HepG2 (cell line): ENCODE measurements around the gene MARF1. TPM values are rescaled to one million over a fixed set of nuclear protein-coding genes. Genes with fewer than 3 reads are reported as not detected.

ENCODE experiments used
- CBX5 ChIP-seq: sonication (generic); formaldehyde crosslinking; IDR thresholded peaks from 2 replicates; pipeline ENCODE4 v1.4.0; 2020; ENCODE audit warnings: missing genetic modification reagents, borderline replicate concordance
- REST ChIP-seq, 2 experiments: IDR thresholded peaks; 2 replicates each; pipeline ENCODE4 v1.6.1; 2011 to 2012; ENCODE audit warnings: low read length in 2 of 2, borderline replicate concordance in 1 of 2, low read depth in 1 of 2, mild to moderate bottlenecking in 1 of 2, moderate library complexity in 1 of 2
- SP1 ChIP-seq, 2 experiments: fragments of 450-650 bp in 1 of 2; sonication (generic) in 1 of 2; formaldehyde crosslinking in 1 of 2; IDR thresholded peaks; 2 replicates each; pipeline versions ENCODE4 v1.4.0 to v1.6.1; 2016 to 2020; ENCODE audit warnings: missing genetic modification reagents in 1 of 2
- WIZ ChIP-seq: sonication (generic); formaldehyde crosslinking; IDR thresholded peaks from 2 replicates; pipeline ENCODE4 v1.5.1; 2020; ENCODE audit warnings: mild to moderate bottlenecking, missing genetic modification reagents
- YY1 ChIP-seq: IDR thresholded peaks from 2 replicates; pipeline ENCODE4 v1.6.1; 2011; ENCODE audit warnings: low read length, low read depth, moderate library complexity, mild to moderate bottlenecking; ENCODE audit not compliant: insufficient read depth, insufficient replicate concordance
- ZNF235 ChIP-seq: sonication (generic); formaldehyde crosslinking; IDR thresholded peaks from 2 replicates; pipeline ENCODE4 v1.8.1; 2023; ENCODE audit warnings: mild to moderate bottlenecking, missing genetic modification reagents, borderline replicate concordance
- ZNF276 ChIP-seq: sonication (generic); formaldehyde crosslinking; IDR thresholded peaks from 2 replicates; pipeline ENCODE4 v1.4.0; 2020; ENCODE audit warnings: mild to moderate bottlenecking, low read depth, missing genetic modification reagents
- ZNF337 ChIP-seq: sonication (generic); formaldehyde crosslinking; IDR thresholded peaks from 2 replicates; pipeline ENCODE4 v1.5.1; 2020; ENCODE audit warnings: missing genetic modification reagents, low read depth, mild to moderate bottlenecking, borderline replicate concordance
- ZNF350 ChIP-seq: sonication (generic); formaldehyde crosslinking; IDR thresholded peaks from 2 replicates; pipeline ENCODE4 v1.4.0; 2020; ENCODE audit warnings: mild to moderate bottlenecking, low read depth, missing genetic modification reagents, borderline replicate concordance
- ZNF546 ChIP-seq: sonication (generic); formaldehyde crosslinking; conservative IDR thresholded peaks from 2 replicates; pipeline ENCODE4 v1.8.1; 2023; ENCODE audit warnings: mild to moderate bottlenecking, missing genetic modification reagents
- ZNF629 ChIP-seq: sonication (generic); formaldehyde crosslinking; conservative IDR thresholded peaks from 2 replicates; pipeline ENCODE4 v1.5.0; 2020; ENCODE audit warnings: missing genetic modification reagents
- polyA plus RNA-seq, 8 experiments: library from polyadenylated mRNA; depleted of rRNA in 3 of 8; stranded (reverse) in 7 of 8; unstranded in 1 of 8; fragments of >200 nt; fragmentation: Illumina TruSeq in 4 of 8; extraction: Trizol in 4 of 8; gene quantifications; 2 replicates each; pipeline versions ENCODE4 v1.2.1 to v1.2.3, GENCODE V29; 2011 to 2016; ENCODE audit warnings: low read depth in 4 of 8, missing spikeins in 1 of 8, mixed read lengths in 1 of 8; ENCODE audit not compliant: insufficient read depth in 1 of 8
- total RNA-seq, 5 experiments: library from RNA; depleted of rRNA; stranded (reverse); fragments of >200 nt; fragmentation: Illumina TruSeq; extraction: Trizol; gene quantifications; 2 replicates each; pipeline ENCODE4 v1.2.3, GENCODE V29; 2016; ENCODE audit warnings: low read depth in 1 of 5
- TF ChIP-seq, protein P1 (sequence below): sonication (generic); formaldehyde crosslinking; IDR thresholded peaks from 2 replicates; pipeline ENCODE4 v1.4.0; 2020; ENCODE audit warnings: missing genetic modification reagents, borderline replicate concordance
- TF ChIP-seq, protein P2 (sequence below): IDR thresholded peaks from 2 replicates; pipeline ENCODE4 v1.6.1; 2018; ENCODE audit warnings: missing genetic modification reagents, mild to moderate bottlenecking, missing compliant biosample characterization
- TF ChIP-seq, protein P3 (sequence below): sonication (generic); formaldehyde crosslinking; IDR thresholded peaks from 2 replicates; pipeline ENCODE4 v1.4.0; 2020; ENCODE audit warnings: mild to moderate bottlenecking, missing genetic modification reagents
- TF ChIP-seq, protein P4 (sequence below): sonication (generic); formaldehyde crosslinking; IDR thresholded peaks from 2 replicates; pipeline ENCODE4 v1.4.0; 2020; ENCODE audit warnings: missing genetic modification reagents

Gene MARF1
- total and polyA plus RNA-seq, 2 of the 13 experiments (the other 11 are each of a cell fraction or from before 2014, with no cell fraction given) = 8.7 to 20.7 TPM

DNA sequence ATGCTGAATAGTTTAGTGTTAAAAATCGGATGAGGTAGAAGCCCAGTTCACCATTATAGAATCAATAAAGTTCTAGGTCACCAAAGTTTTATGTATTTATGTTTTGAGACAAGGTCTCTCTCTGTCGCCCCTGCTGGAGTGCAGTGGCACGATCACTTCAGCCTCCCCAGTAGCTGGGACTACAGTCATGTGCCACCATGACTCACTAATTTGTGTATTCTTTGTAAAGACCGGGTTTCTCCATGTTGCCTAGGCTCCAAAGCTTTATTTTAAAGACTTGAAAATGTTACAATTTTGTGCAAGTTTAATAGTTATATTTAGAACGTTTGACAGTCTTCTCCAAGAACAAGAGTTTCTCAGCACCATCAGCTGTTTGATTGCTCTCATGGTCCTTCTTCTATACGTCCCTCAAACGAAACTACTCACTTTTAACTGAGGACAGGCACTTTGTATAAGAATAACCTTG is 39.2 kb upstream of the MARF1 start (continued):
- TF ChIP-seq REST (IDR thresholded peaks at IDR 0.05; ENCODE audit: borderline replicate concordance in 1 of 2, low read depth in 1 of 2, low read length in 2 of 2) = no peak
- no peak for TF ChIP-seq ZNF629 (CRISPR knock-in tag)
- TF ChIP-seq ZNF276 = no peak
- TF ChIP-seq ZNF337 (CRISPR knock-in tag) = no peak
- TF ChIP-seq, protein P1, sequence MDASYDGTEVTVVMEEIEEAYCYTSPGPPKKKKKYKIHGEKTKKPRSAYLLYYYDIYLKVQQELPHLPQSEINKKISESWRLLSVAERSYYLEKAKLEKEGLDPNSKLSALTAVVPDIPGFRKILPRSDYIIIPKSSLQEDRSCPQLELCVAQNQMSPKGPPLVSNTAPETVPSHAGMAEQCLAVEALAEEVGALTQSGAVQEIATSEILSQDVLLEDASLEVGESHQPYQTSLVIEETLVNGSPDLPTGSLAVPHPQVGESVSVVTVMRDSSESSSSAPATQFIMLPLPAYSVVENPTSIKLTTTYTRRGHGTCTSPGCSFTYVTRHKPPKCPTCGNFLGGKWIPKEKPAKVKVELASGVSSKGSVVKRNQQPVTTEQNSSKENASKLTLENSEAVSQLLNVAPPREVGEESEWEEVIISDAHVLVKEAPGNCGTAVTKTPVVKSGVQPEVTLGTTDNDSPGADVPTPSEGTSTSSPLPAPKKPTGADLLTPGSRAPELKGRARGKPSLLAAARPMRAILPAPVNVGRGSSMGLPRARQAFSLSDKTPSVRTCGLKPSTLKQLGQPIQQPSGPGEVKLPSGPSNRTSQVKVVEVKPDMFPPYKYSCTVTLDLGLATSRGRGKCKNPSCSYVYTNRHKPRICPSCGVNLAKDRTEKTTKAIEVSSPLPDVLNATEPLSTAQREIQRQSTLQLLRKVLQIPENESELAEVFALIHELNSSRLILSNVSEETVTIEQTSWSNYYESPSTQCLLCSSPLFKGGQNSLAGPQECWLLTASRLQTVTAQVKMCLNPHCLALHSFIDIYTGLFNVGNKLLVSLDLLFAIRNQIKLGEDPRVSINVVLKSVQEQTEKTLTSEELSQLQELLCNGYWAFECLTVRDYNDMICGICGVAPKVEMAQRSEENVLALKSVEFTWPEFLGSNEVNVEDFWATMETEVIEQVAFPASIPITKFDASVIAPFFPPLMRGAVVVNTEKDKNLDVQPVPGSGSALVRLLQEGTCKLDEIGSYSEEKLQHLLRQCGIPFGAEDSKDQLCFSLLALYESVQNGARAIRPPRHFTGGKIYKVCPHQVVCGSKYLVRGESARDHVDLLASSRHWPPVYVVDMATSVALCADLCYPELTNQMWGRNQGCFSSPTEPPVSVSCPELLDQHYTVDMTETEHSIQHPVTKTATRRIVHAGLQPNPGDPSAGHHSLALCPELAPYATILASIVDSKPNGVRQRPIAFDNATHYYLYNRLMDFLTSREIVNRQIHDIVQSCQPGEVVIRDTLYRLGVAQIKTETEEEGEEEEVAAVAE = 0 out of 2 replicates have a peak, but pooled peaks have one; percentile 32
- no peak for TF ChIP-seq WIZ
- no peak for TF ChIP-seq ZNF350 (CRISPR knock-in tag)
- peak; percentile 68; the same call in 1 of the 2 replicates for TF ChIP-seq CBX5 (CRISPR knock-in tag)
- TF ChIP-seq ZNF235 (CRISPR knock-in tag) = no peak
- no peak for TF ChIP-seq SP1 (IDR thresholded peaks at IDR 0.05)
- peak; percentile 22; the same call in 1 of the 2 replicates for TF ChIP-seq SP1 (CRISPR knock-in tag; IDR thresholded peaks at IDR 0.05)
- TF ChIP-seq, protein P2, sequence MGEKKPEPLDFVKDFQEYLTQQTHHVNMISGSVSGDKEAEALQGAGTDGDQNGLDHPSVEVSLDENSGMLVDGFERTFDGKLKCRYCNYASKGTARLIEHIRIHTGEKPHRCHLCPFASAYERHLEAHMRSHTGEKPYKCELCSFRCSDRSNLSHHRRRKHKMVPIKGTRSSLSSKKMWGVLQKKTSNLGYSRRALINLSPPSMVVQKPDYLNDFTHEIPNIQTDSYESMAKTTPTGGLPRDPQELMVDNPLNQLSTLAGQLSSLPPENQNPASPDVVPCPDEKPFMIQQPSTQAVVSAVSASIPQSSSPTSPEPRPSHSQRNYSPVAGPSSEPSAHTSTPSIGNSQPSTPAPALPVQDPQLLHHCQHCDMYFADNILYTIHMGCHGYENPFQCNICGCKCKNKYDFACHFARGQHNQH (CRISPR knock-in tag) = 0 out of 2 replicates have a peak, but pooled peaks have one; percentile 45
- peak; percentile 15 for TF ChIP-seq YY1
- no peak for TF ChIP-seq ZNF546 (CRISPR knock-in tag)
- TF ChIP-seq, protein P3, sequence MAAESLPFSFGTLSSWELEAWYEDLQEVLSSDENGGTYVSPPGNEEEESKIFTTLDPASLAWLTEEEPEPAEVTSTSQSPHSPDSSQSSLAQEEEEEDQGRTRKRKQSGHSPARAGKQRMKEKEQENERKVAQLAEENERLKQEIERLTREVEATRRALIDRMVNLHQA (CRISPR knock-in tag) = no peak
- TF ChIP-seq, protein P4, sequence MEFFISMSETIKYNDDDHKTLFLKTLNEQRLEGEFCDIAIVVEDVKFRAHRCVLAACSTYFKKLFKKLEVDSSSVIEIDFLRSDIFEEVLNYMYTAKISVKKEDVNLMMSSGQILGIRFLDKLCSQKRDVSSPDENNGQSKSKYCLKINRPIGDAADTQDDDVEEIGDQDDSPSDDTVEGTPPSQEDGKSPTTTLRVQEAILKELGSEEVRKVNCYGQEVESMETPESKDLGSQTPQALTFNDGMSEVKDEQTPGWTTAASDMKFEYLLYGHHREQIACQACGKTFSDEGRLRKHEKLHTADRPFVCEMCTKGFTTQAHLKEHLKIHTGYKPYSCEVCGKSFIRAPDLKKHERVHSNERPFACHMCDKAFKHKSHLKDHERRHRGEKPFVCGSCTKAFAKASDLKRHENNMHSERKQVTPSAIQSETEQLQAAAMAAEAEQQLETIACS (CRISPR knock-in tag) = no peak
